ENCODE results near the gene FAM83C.

The FAM83C gene

DNA sequence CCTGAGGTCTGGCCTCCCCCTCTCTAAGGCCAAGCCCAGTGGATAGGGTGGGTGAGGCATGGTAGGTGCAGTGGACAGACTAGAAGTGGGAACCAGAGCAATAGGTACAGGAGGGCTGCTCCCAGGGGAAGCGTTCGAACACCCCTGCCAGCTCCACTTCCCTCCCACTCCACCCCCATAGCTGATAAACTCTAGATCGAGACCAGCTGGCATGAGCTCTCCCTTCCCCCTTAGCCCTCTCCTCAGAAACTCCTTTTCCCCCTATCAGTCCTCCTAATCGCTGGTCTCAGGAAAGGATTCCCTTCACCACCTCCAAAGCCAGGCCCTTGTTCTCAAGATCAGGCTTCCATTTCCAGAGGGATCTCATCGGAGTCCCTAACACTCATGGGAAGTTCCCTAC lies 6.0 kb upstream of the FAM83C start:
- DNase-seq = no peak

DNA sequence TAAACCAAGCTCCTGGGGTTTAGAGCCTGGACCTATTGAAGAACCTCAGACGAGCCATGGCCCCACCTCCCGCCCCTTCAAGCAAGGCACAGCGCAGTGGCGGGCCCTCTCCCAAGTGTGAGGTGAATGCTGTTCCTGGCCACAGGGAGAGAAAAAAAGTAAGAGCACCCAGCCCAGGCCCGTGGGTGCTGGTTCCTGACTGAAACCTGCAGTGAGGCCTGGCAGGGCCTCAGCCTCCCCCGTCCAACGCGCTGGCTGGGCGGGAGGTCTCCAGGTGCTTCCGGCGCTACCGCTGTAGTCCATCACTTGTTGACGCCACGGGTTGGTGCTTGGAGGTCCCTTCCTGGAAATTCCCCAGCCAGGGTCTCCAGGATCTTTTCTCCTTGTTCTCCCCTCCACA lies 5.5 kb upstream of the FAM83C start:
- DNase-seq = no peak

DNA sequence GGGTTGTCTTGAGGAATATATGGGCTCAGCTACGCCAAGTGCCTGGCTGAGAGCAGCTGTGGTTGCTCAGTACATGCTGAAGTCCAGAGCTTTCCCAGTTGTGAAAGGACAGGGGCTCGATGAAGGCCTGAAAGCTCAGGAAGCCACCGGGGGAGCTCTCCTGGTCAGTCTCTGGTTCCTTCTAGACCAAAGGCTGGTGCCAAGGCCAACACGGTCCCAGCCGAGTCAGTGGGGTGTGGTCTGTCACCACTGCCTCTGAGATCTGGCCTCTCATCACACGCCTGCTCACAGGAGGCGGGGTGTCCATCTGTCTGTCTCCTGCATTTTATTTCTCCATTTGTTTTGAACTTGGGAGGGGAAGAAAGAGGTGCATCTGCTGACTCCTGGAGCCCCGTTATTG lies 4.9 kb upstream of the FAM83C start:
- peak; percentile 23 for DNase-seq

DNA sequence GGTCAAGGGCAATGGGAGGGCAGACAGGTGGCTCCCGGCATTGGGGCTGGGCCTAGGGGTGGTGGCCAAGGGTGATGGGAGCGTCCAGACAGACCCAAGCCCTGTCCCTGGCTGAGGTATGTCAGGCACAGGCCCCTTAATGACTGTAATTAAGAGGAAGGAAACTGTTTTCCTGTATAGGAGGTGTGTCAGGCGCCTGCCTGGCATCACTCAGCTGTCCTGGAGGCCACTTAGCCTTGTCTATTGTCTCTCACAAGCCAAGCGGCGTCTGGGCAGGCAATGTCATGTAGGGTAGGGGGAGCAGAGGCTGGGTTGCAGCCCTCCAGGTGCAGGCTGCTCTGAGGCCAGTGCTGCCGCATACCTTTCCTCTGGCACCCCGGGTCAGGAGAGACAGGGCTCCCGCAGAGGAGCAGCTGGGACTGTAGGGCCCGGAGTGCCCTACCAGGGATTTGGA lies 3.9 kb upstream of the FAM83C start:
- no peak for DNase-seq

DNA sequence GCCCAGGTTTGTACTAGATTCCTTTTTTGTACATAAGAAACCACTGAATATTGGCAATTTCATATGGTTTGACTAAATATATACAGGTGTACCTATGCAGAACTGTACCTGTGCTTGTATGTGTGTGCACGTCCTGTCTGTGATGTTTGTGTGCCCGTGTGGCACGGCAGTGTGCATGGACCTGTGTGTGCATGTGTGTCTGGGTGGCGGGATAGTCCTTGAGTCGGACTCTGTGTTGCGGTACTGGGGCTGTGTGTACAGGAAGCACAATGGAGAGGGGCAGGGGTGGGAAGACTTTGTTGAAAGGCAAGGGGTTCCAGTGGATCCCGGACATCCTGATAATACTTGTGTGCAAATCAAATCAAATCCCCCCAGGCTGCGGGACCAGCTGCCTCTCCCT lies 3.4 kb upstream of the FAM83C start:
- no peak for DNase-seq

DNA sequence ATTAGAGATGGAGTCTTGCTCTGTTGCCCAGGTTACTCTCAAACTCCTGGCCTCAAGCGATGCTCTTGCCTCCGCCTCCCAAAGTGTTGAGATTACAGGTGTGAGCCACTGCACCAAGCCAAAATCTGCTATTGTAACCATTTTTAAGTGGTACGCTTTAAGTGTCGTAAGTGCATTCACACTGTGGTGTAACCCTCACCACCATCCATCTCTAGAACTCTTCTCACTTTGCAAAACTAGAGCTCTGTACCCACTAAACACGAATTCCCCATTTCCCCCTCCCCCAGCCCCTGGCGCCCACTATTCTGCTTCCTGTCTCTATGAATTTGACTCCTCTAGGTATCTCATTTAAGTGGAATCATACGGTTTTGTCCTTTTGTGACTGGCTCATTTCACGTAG lies 2.8 kb upstream of the FAM83C start:
- DNase-seq = no peak

DNA sequence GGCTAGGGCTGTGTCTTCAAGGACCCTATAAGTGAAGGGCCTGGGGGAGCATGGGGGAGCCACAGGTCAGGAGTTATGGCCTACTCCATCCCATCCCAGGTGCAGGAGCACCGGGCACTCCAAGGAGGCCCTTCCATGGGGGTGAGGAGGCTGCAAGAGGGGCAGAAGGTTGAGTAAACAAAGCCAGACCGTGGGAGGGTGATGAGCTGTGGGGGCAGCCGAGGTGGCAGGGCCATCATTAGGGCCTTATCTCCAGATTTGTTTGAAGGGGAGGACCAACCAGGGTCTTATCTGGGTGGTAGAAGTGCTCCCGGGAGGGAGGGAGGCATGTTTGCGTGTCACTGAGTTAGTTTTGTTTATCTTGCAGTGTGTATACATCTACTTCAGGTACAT lies 2.1 kb upstream of the FAM83C start:
- no peak for DNase-seq

DNA sequence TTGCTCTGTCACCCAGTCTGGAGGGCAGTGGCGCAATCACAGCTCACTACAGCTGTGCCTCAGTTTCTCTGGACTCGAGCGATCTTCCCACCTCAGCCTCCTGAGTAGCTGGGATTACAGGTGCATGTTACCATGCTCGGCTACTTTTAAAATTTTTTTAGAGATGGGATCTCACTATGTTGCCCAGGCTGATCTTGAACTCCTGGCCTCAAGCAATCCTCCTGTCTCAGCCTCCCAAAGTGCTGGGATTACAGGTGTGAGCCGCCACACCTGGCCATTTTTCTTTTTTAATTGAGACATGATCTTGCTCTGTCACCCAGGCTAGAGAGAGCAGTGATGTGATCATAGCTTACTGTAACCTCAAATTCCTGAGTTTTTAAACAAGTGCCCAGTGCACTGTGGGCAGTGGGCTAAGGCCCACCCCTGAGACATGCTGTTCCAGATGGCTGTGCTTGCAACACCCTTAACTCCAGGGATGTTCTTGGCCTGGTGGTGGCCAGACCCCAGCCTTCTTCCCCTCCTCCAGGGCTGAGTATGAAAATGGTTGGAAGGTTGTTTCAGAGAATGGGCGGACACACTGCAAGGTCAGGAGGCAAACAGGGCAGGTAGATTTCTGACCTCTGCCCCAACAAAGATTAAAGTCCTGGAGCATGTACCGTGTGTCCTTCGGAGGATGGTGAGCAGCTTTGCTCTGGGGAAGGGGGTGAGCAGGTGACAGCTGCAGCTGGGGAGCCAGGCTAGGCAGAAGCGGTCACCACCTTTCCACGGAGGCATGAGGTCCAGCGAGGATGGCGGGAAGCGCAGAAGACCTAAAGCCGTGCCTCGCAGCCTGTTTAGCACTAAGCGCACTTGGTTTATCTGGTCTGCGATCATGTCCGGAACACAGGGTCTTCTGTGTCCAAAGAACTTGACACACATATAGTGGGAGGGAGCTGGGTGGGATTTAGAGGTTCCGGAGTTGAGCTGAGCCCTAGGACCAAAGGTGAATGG lies 1.4 kb upstream of the FAM83C start:
- no peak for DNase-seq

DNA sequence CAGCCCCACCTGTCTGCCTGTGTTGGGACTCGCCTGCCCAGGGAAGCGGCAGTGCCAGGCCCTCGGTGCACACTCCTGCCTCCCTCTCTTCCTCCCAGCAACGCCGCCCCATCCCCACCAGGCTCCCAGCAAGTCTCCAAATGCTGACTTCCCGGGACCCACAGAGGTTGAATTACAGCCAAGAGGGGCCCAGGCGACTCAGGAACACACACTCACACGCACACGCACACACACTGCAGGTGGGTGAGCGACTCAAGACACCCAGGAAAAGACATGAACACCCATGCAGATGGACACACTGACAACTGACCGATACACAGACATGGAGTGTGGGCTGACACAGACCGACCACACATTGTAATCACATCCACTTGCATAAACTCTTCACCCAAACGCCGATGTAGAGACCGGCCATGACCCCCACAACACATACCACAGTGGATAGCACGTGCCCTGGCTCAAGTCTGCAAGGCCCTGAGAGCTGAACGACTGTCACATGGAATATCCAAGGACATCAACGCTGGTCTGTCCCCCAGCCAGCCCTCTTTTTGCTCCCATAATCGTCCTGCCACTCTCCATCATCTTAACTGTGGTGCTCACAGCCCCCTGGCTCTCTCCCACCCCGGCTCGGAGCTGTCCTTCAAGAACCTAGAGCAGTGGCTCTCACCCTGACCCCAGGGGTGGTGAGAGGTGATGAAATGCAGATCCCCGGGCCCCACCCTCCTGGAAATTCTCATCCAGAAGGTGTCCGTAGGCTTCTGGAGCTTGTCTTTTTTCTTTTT lies 470 bp upstream of the FAM83C start:
- DNase-seq = no peak

DNA sequence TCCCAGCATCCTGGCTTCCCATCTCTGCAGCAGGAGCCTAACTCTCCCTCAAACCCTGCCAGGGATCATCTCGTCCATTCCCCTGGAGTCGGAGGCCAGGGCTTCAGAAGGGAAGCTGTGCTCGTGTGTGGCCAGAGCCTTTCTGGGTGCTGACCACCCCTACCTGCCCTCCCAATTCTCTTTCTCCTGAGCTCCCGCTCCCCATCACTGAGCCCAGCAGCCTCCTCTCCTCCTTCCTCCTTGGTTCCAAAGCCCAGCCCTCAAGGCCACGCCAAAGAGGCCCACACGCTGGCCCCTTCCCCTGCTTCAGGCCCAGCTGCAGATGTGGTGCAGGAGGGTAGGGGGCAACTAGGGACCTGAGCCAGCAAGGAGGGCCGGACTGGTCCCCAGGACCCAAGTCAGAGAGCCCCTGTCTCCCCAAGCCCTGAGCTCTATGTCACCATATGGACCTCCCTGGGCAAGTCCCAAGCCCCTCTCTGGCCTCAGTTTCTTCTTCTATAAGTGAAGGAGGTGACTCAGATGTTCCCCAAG lies 1.3 kb downstream of the FAM83C start:
- no peak for DNase-seq

DNA sequence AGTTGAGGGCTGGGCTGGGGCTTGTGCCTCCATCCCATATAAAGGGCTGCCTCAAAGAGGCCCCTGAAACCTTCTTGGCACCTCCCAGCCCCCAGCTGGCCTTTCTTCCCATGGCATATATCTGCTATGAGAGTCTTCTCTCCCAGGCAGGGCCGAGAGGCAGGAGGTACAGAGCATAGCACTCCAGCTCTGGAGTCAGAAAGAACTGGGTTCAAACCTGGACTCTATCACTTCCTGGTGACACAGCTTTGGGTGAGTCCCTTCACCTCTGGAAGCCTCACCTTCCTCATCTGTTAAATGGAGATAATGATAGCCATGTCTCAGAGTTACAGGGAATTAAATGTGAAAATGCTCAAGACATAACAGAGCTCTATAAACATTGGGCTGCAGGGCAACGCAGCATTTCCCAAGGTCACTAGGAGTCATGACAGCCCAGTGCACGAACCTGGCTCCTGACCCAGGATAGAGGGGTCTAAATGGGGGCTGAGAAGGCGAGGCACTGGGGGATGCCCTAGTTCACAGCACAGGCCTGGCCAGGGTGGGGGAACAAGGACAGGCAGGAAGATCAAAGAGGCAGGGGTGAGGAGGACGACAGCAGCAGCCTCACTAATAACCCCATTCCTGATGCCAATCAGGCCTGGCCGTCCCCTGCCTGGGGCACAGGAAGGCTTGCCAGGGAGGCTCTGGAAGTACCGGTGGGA lies 1.9 kb downstream of the FAM83C start:
- DNase-seq = no peak

DNA sequence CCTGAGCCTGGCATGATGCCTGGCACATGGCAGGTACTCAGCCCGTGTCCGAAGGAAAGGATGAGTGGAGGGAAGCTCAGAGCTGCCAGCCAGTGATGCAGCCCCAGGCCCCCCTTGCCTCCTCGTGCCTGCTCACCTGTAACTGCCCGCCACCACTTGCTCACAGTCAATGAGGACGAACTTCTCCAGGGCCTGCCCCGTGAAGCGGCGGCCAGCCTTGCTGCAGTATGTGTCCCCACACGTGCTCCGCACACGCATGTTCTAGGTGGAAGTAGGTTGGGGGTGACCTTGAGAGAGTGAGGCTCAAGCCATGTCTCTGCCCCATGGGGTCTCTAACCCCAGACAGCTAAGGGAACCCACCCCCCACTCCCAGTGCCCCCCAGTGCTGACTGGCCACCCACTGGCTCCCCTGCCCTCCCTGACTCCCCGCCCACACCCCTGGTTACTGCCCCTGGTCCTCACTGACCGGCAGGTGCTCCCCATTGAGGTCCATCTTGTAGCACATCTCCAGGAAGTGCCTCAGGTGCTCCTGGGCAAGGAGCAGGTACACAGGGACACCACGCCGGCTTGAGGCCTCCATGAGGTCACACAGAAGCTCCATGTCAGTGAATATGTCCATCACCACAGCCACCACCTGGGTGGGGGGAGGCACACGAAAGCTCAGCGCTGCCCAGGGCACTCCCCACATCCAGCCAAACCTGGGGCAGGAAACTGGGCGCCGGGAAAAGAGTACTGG lies 3.7 kb downstream of the FAM83C start:
- no peak for DNase-seq

DNA sequence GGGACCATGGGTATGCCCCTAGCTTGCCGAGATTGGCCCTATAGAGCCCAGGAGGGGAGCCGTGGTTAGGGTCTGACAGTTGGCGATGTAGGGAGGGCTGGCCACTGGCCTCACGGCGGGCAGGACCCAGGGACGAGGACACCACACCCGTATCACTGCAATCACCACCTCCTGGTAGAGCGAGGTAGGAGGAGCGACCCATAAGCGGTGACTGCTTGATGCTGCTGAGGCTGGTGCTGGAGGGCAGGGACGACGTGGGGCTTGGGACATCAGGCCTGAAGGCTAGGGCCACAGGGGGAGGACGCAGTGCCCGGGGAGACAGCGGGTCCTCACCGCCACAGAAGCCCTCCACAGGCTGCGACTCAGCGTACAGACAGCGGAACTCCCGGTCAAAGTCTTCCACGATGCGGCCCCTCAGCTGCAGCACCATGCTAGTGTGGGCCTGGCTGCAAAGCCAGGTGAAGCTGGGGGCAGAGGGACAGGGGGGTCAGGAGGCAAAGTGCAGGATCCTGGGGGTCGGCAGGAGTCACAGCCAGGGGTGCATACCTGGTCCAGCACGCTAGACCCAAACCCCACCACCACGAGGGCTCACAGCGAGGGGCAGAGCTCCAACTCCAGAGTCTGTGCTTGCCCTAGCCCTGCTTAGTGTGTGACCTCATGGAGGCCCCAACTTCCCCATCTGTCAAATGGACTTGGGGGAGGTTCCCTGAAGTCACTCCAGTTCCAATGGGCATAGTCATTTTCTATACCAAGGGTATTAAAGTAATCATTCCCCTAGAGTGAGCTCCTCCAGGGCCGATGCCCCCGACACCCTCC lies 4.5 kb downstream of the FAM83C start:
- no peak for DNase-seq

DNA sequence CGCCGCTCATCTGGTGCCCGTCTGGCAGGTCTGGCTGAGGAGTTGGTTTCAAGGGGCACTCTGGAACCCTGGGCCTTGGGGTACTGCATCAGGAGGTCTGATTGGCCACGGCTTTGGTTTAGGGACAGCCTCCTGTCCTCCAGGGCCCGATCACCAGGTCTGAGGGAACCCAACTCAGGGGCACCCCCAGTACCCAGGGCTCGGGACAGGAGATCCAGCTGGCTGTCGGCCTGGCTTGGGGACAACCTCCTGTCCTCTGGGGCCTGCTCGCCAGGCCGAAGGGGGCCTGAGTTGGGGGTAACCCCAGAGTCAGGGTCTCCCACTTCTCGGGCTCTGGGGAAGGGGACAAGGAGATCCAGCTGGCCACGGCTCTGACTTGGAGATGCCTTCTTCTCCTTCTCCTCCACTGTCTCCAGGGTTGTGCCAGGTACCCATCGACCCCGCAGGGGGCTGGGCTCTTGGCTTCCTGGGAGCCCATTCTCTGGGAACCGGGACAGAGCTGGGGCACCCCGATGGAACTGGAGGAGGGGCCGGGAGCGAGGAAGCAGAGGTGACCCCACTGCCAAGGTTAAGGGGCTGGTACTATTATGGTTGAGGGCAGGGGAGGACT lies 5.2 kb downstream of the FAM83C start:
- no peak for DNase-seq

DNA sequence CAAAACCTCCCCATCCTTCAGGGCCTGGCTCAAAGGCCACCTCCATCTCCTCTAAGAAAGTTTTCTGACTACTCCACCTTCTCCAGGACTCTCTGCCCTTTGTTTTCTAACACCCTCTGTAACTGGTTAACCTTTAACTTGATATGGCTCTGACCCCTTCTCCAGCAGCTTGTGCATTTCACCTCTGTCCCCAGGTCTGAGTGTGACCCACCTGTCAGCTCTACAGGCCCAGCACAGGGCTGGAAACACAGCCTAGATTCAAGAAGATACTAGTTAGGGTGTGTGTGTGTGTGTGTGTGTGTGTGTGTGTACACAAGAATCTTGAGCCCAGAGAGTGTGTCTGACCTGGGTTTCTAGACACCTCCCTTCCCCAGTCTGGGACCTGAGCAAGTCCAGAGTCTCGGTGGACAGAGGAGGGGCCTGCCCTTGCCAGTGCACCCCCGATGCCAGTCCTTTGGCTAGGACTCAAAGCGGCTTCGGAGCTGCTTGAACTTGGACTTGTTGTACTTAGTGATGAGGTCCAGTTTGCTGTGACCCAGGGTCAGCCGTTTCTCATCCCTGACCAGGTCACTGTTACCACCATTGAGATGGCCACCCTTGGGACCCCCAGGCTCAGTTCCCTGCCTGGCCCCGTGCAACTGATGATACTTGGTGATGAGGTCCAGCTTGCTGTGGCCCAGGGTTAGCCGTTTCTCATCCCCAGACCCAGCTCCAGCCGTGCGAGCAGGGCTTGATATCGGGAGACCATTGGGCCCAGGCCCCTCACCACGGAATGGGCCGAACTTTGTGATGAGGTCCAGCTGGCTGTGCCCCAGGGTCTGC lies 5.9 kb downstream of the FAM83C start:
- DNase-seq = peak; percentile 67

DNA sequence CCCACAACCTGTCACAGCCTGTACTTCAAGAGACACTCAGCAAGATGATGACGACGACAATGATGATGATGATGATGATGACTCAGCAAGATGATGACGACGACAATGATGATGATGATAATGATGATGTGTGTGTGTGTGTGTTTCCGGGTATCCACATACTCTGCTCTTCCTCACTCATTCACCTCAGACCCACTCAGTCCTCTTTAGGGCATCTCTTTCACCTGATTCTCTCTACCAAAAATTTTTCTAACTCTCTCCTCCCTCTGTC lies 6.5 kb downstream of the FAM83C start:
- DNase-seq = peak; percentile 73

DNA sequence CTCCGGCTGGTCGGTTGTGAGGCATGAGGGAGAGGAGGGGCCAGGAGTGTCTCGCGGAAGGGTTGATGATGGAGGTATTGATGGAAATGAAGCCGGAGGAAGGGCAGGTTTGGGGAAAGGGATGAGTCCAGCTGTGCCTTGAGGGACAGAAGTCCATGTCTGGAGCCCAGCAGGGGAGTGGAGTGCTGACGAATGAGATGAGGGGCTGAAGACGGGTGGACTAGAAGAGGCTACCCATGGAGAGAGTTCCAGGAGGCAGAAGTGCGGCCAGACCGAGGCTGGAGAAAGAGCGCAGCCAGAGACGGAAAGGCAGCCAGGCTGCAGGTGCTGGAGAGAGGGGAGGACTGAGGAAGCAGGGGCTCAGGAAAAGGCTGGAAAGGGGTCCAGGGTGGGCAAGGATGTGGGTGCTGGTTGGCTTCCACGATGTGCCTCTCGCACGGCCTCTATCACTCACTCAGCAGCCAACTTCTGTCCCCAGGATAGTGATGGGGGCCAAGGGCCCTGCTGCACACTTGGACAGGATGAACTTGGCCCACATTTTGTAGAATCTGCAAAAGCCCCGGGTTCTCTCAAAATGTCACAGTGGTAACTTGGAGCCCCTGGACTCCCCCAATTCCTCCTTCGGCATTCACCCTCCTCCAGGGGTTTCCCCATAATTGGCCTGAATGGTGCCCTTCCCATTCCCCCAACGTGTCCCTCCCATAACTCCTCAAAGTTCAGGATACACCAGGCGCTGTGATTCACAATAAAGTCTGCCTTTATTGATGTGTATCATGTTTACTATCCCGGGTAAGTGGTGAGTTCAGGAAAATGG lies 7.0 kb downstream of the FAM83C start:
- peak; percentile 69 for DNase-seq

DNA sequence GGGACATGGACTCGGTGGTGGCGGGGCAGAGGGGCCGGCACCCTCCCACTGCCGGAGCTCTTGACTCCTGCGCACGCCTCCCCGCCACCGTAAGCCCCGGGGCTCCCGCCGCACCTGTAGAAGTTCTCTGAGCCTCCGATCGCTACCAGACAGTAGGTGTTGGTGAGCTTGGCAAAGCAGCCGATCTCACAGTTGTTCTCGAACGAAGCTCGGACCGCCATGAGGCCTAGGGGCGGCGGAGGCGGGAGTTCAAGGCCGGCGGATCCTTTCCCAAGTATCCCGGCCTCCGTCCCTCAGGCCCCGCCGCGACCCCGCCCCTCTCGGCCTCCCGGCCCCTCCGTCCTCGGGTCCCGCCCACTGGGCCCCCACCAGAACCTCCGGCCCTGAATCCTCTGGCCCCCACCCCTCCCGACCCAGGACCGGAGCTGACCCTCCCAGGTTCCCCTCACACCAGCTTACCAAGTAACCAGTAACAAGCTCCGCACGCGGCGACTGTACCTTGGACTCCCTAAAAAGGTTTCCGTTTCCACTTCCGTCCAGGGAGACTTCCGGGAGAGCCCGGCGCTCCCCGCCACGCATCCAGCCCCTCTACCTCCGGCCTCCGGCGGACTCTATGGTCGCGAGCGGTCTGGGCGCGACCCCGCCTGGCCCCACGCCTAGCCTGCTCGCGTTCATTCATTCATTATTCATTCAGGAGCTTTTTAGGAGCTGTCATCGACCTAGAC lies 7.8 kb downstream of the FAM83C start, which contains the start of gene EIF6:
Gene EIF6 (minus strand): TSS at position 506 of the 725 bp plus-strand sequence. CDS start 285 bp downstream, at position 221.
- DNase-seq = peak; percentile 96
